BLaER1 treated with 17β-estradiol and CSF1 and Interleukin-3, amounts not matched to agents 10 nM and 100 nM (cell line): ENCODE data around the gene LEF1.

ENCODE experiments used
- H3K27ac ChIP-seq, 11 experiments: shearing (Covaris generic); formaldehyde crosslinking; 2 replicates each; pipeline ENCODE4 v1.8.1; 2022
- H3K27me3 ChIP-seq, 11 experiments: shearing (Covaris generic); formaldehyde crosslinking; 2 replicates each; pipeline ENCODE4 v1.8.1; 2022
- H3K36me3 ChIP-seq, 11 experiments: shearing (Covaris generic); formaldehyde crosslinking; 2 replicates each; pipeline ENCODE4 v1.8.1; 2022
- H3K4me1 ChIP-seq, 10 experiments: shearing (Covaris generic); formaldehyde crosslinking; 2 replicates each; pipeline ENCODE4 v1.8.1; 2022
- H3K4me2 ChIP-seq, 11 experiments: shearing (Covaris generic); formaldehyde crosslinking; 2 replicates each; pipeline ENCODE4 v1.8.1; 2022
- H3K4me3 ChIP-seq, 10 experiments: shearing (Covaris generic); formaldehyde crosslinking; 2 replicates each; pipeline ENCODE4 v1.8.1; 2022
- H3K9ac ChIP-seq, 11 experiments: shearing (Covaris generic); formaldehyde crosslinking; 2 replicates each; pipeline ENCODE4 v1.8.1; 2022
- H3K9me3 ChIP-seq, 11 experiments: shearing (Covaris generic); formaldehyde crosslinking; replicated peaks in 1 of 11; 2 replicates each; pipeline ENCODE4 v1.8.1; 2022
- H4K20me1 ChIP-seq, 11 experiments: shearing (Covaris generic); formaldehyde crosslinking; 2 replicates each; pipeline ENCODE4 v1.8.1; 2022
- Cebpa-rat ChIP-seq, 11 experiments: shearing (Covaris generic); IDR thresholded peaks; 2 replicates each; pipeline ENCODE4 v1.8.1; 2022

The LEF1 gene

GRCh38 chr4:108168671-108169523 lies at the start of gene LEF1:
Gene LEF1, minus strand, starts transcription at chr4:108168932. Its CDS starts 1,165 bp downstream, at chr4:108167767.
- Histone ChIP-seq H3K4me3 (peak within 1 kb of the TSS; percentile 69 to 89 (median 78)), H3K9me3 (no peaks in the 10 kb centered on the region), H4K20me1 (peaks cover 0 to 64% (median 34%) of the 10 kb centered on the region in 11 experiments; a peak in 14 of 22 replicates), H3K4me1 (peaks cover 21 to 76% (median 40%) of the 10 kb centered on the region in 10 experiments), H3K4me2 (peak within 1 kb of the TSS; percentile 86 to 98 (median 93)), H3K36me3 (peaks cover 0 to 24% (median 0%) of the 10 kb centered on the region in 11 experiments; a peak in 4 of 22 replicates), H3K9ac (peak within 1 kb of the TSS; percentile 79 to 91 (median 87)), H3K27ac (peak within 1 kb of the TSS; percentile 42 to 91 (median 85); a peak in 21 of 22 replicates), H3K27me3 (peaks cover 100% of the 10 kb centered on the region in 11 experiments)
- TF ChIP-seq Cebpa-rat (IDR thresholded peaks at IDR 0.05), result no peak

DNA sequence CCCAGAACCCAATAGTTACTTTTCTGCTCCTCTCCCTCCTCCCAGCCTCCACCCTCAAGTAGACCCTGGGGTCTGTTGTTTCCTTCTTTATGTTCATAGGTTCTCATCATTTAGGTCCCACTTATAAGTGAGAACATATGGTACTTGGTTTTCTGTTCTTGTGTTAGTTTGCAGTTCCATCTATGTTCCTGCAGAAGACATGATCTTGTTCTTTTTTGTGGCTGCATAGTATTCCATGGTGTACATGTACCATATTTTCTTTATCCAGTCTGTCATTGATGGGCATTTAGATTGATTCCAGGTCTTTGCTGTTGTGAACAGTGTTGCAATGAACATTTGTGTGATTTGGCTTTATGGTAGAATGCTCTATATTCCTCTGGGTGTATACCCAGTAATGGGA lies 47.8 kb upstream of the LEF1 start:
- peaks cover 0 to 10% (median 5%) of the 10 kb centered on the region in 10 experiments; a peak in 9 of 20 replicates for H3K4me1 ChIP-seq
- no peak for TF ChIP-seq Cebpa-rat (IDR thresholded peaks at IDR 0.05)
- H3K9ac ChIP-seq, result no peak overlapping the region
- no peak overlapping the region for H3K4me2 ChIP-seq
- H3K4me3 ChIP-seq, result no peak overlapping the region
- peaks cover 0 to 6% (median 0%) of the 10 kb centered on the region in 11 experiments; a peak in 4 of 22 replicates for H3K9me3 ChIP-seq
- no peaks in the 10 kb centered on the region for H3K36me3 ChIP-seq
- H3K27me3 ChIP-seq, result no peaks in the 10 kb centered on the region
- no peak overlapping the region for H3K27ac ChIP-seq
- no peaks in the 10 kb centered on the region for H4K20me1 ChIP-seq

DNA sequence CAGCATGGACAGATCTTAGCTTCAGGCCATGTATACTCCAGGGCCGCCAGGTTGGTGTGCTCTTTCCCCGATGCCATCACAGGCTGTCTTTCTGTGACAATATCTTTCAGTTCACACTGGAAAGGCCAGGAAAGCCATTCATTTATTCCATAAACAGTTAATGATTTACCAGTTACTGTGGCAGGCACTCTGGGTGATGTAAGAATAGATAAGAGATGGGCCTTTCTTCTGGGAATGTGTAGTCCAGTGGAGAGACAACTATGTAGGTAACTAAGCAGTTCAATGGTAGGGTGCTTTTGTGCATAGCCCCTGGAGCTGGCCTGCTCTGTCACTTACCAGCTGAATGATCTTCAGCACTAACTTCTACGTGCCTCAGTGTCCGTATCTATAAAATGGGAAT lies 46.3 kb upstream of the LEF1 start:
- Histone ChIP-seq H4K20me1 (no peaks in the 10 kb centered on the region), H3K27me3 (no peaks in the 10 kb centered on the region), H3K36me3 (no peaks in the 10 kb centered on the region), H3K27ac (no peak overlapping the region), H3K9ac (no peak overlapping the region), H3K4me1 (peaks cover 0 to 10% (median 5%) of the 10 kb centered on the region in 10 experiments; a peak in 9 of 20 replicates), H3K9me3 (peaks cover 0 to 6% (median 0%) of the 10 kb centered on the region in 11 experiments; a peak in 4 of 22 replicates), H3K4me3 (no peak overlapping the region), H3K4me2 (no peak overlapping the region)
- TF ChIP-seq Cebpa-rat (IDR thresholded peaks at IDR 0.05), result no peak

DNA sequence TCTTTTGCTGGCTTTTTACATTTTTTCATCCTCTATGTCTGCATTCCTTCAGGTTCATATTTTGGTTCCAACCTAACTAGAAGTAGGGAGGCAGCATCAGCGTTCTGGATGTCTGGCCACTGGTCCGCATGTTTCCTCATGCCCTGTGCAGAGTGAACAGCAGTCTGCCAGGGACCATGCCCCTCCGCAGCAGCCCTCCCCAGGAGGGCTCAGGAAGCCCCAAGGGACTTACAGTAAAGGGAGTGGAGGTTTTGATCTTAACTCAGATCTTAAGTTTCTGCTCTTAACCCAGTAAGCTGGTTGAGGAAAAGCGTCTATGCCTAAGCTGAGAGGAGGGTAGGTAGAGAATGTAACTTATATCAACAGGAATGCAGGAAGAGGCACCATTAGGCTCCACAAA lies 45.0 kb upstream of the LEF1 start:
- Histone ChIP-seq H3K9ac (no peak overlapping the region), H4K20me1 (no peaks in the 10 kb centered on the region), H3K36me3 (no peaks in the 10 kb centered on the region), H3K4me1 (peaks cover 0 to 10% (median 5%) of the 10 kb centered on the region in 10 experiments; a peak in 9 of 20 replicates), H3K4me2 (peak overlapping the region in 6 of 11 experiments; percentile 4 to 38 (median 24); a peak in 6 of 22 replicates), H3K27me3 (no peaks in the 10 kb centered on the region), H3K9me3 (peaks cover 0 to 6% (median 0%) of the 10 kb centered on the region in 11 experiments; a peak in 4 of 22 replicates), H3K4me3 (no peak overlapping the region), H3K27ac (no peak overlapping the region)
- TF ChIP-seq Cebpa-rat (IDR thresholded peaks at IDR 0.05), result no peak

GRCh38 chr4:108213308-108213707 lies 44.6 kb upstream of the LEF1 start:
- Histone ChIP-seq H3K4me3 (no peak overlapping the region), H3K36me3 (no peaks in the 10 kb centered on the region), H4K20me1 (no peaks in the 10 kb centered on the region), H3K9ac (no peak overlapping the region), H3K27me3 (no peaks in the 10 kb centered on the region), H3K4me2 (peak overlapping the region in 1 of 11 experiments; percentile 24; a peak in 1 of 22 replicates), H3K9me3 (peaks cover 0 to 6% (median 0%) of the 10 kb centered on the region in 11 experiments; a peak in 4 of 22 replicates), H3K27ac (no peak overlapping the region), H3K4me1 (peaks cover 0 to 10% (median 5%) of the 10 kb centered on the region in 10 experiments; a peak in 9 of 20 replicates)
- no peak for TF ChIP-seq Cebpa-rat (IDR thresholded peaks at IDR 0.05)

GRCh38 chr4:108210989-108211835 lies 42.5 kb upstream of the LEF1 start:
- TF ChIP-seq Cebpa-rat (IDR thresholded peaks at IDR 0.05), result no peak
- H3K4me3 ChIP-seq, result no peak overlapping the region
- H3K4me2 ChIP-seq, result no peak overlapping the region

GRCh38 chr4:108209489-108209888 lies 40.8 kb upstream of the LEF1 start:
- TF ChIP-seq Cebpa-rat (IDR thresholded peaks at IDR 0.05), result no peak
- H3K9ac ChIP-seq, result no peak overlapping the region
- H3K27me3 ChIP-seq, result no peaks in the 10 kb centered on the region
- H4K20me1 ChIP-seq, result no peaks in the 10 kb centered on the region
- H3K4me1 ChIP-seq, result peaks cover 0 to 10% (median 5%) of the 10 kb centered on the region in 10 experiments; a peak in 9 of 20 replicates
- no peaks in the 10 kb centered on the region for H3K9me3 ChIP-seq
- no peak overlapping the region for H3K4me2 ChIP-seq
- H3K27ac ChIP-seq, result no peak overlapping the region
- H3K36me3 ChIP-seq, result no peaks in the 10 kb centered on the region
- H3K4me3 ChIP-seq, result no peak overlapping the region

More at GRCh38 chr4:108210989-108211835, 42.5 kb upstream of the LEF1 start:
- H3K9ac ChIP-seq, result no peak overlapping the region
- no peak overlapping the region for H3K27ac ChIP-seq
- H3K4me1 ChIP-seq, result peaks cover 0 to 10% (median 5%) of the 10 kb centered on the region in 10 experiments; a peak in 9 of 20 replicates
- H3K9me3 ChIP-seq, result no peaks in the 10 kb centered on the region; a peak in 1 of 22 replicates
- no peaks in the 10 kb centered on the region for H3K27me3 ChIP-seq
- no peaks in the 10 kb centered on the region for H4K20me1 ChIP-seq
- H3K36me3 ChIP-seq, result no peaks in the 10 kb centered on the region

GRCh38 chr4:108205859-108206258 lies 37.1 kb upstream of the LEF1 start:
- Histone ChIP-seq H3K27me3 (no peaks in the 10 kb centered on the region), H3K27ac (no peak overlapping the region), H3K4me1 (peaks cover 0 to 8% (median 0%) of the 10 kb centered on the region in 10 experiments; a peak in 1 of 20 replicates), H3K4me3 (no peak overlapping the region), H3K9ac (no peak overlapping the region), H3K4me2 (no peak overlapping the region), H3K9me3 (peaks cover 0 to 7% (median 0%) of the 10 kb centered on the region in 11 experiments; a peak in 1 of 22 replicates), H3K36me3 (no peaks in the 10 kb centered on the region), H4K20me1 (no peaks in the 10 kb centered on the region)
- no peak for TF ChIP-seq Cebpa-rat (IDR thresholded peaks at IDR 0.05)
